ENCODE measurements around the gene CCDC83.

CCDC83 gene

DNA sequence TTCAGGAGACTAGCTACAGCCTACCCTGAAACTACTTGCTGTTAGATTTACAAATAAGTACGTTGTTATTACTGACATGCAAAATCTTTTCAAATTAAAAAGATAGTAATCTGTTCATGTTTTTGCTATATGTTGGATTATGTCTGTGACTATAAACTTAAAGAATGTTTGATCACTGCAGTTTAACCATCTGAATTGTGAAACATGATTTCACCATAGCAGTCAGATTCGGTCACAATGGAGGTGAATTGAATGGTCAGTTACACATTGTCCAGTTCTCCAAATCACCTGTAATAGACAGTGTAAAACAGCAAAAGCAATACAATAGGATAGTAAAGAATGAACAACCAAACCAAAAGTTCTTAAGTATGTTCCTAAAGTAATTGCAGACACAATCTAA lies 43.3 kb downstream of the CCDC83 start:
- DNase-seq: no peak
- Mint-ChIP-seq H3K9me3 (peaks cover 4% of the 10 kb centered on the region), H3K27me3 (ENCODE audit: low read depth, poor library complexity) (peaks cover 10% of the 10 kb centered on the region), H3K36me3 (ENCODE audit: low read depth) (no peaks in the 10 kb centered on the region), H3K27ac (no peak overlapping the region), H3K4me1 (peaks cover 15% of the 10 kb centered on the region), H3K4me3 (no peak overlapping the region)
- TF ChIP-seq, protein P1, sequence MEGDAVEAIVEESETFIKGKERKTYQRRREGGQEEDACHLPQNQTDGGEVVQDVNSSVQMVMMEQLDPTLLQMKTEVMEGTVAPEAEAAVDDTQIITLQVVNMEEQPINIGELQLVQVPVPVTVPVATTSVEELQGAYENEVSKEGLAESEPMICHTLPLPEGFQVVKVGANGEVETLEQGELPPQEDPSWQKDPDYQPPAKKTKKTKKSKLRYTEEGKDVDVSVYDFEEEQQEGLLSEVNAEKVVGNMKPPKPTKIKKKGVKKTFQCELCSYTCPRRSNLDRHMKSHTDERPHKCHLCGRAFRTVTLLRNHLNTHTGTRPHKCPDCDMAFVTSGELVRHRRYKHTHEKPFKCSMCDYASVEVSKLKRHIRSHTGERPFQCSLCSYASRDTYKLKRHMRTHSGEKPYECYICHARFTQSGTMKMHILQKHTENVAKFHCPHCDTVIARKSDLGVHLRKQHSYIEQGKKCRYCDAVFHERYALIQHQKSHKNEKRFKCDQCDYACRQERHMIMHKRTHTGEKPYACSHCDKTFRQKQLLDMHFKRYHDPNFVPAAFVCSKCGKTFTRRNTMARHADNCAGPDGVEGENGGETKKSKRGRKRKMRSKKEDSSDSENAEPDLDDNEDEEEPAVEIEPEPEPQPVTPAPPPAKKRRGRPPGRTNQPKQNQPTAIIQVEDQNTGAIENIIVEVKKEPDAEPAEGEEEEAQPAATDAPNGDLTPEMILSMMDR (IDR thresholded peaks at IDR 0.05): no peak

DNA sequence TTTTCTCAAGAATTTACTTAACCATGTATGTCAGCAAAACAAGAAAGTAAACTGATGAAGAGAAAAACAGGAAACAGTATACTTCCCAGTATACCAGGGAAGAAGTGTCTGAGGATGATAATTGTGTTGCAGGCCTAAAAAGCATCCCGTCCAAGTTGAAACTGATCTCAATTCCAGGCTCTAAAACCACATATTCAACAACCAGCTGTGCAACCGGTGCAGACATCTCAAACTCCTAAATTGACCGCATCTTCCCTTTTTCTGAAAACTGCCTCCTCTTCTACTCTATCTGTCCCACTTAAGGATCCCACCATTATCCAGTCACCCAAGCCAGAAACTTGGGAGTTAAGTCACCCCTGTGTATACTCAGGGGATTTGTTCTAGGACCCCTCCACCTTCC lies 47.2 kb downstream of the CCDC83 start:
- H3K27ac Mint-ChIP-seq: no peak overlapping the region
- TF ChIP-seq, protein P1 (IDR thresholded peaks at IDR 0.05): no peak
- H3K4me1 Mint-ChIP-seq: no peaks in the 10 kb centered on the region
- no peaks in the 10 kb centered on the region for H3K36me3 Mint-ChIP-seq (ENCODE audit: low read depth)
- no peaks in the 10 kb centered on the region for H3K9me3 Mint-ChIP-seq
- peaks cover 7% of the 10 kb centered on the region for H3K27me3 Mint-ChIP-seq (ENCODE audit: low read depth, poor library complexity)
- no peak for DNase-seq
- no peak overlapping the region for H3K4me3 Mint-ChIP-seq

DNA sequence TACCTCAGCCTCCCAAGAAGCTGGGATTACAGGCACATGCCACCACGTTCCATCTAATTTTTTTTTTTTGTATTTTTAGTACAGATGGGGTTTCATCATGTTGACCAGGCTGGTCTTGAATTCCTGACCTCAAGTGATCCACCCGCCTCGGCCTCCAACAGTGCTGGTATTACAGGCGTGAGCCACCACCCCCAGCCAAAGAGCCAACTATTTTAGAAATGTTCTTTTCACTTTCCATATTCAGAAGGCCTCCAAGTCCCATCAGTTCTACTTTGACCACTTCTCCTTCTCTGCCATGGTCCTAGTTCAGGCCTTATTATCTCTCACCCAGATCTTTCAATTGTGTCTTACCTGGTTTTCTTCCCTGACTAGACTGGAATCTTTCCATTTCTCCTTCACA lies 48.2 kb downstream of the CCDC83 start:
- Mint-ChIP-seq H3K27me3 (ENCODE audit: low read depth, poor library complexity) (peaks cover 7% of the 10 kb centered on the region), H3K27ac (no peak overlapping the region), H3K9me3 (no peaks in the 10 kb centered on the region), H3K36me3 (ENCODE audit: low read depth) (no peaks in the 10 kb centered on the region), H3K4me1 (no peaks in the 10 kb centered on the region), H3K4me3 (no peak overlapping the region)
- TF ChIP-seq, protein P1 (IDR thresholded peaks at IDR 0.05): no peak
- no peak for DNase-seq

DNA sequence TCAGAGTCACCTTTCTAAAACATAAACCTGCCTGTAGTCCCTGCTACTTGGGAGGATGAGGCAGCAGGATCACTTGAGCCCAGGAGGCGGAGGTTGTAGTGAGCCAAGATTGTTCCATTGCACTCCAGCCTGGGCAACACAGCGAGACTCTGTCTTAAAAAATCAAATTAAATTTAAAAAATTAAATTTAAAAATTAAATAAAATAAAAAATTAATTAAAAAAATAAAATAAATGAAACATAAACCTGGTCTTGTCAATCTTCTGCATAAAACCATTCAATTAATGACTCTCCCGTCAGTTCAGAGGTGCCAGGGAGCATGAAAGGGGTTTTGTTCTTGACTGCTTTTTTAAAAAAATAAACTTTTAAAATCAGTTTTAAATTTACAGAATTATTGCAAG lies 48.6 kb downstream of the CCDC83 start:
- H3K27ac Mint-ChIP-seq: no peak overlapping the region
- H3K36me3 Mint-ChIP-seq (ENCODE audit: low read depth): no peaks in the 10 kb centered on the region
- no peak overlapping the region for H3K4me3 Mint-ChIP-seq
- no peak for DNase-seq
- peaks cover 7% of the 10 kb centered on the region for H3K27me3 Mint-ChIP-seq (ENCODE audit: low read depth, poor library complexity)
- no peaks in the 10 kb centered on the region for H3K4me1 Mint-ChIP-seq
- TF ChIP-seq, protein P1 (IDR thresholded peaks at IDR 0.05): no peak
- no peaks in the 10 kb centered on the region for H3K9me3 Mint-ChIP-seq

DNA sequence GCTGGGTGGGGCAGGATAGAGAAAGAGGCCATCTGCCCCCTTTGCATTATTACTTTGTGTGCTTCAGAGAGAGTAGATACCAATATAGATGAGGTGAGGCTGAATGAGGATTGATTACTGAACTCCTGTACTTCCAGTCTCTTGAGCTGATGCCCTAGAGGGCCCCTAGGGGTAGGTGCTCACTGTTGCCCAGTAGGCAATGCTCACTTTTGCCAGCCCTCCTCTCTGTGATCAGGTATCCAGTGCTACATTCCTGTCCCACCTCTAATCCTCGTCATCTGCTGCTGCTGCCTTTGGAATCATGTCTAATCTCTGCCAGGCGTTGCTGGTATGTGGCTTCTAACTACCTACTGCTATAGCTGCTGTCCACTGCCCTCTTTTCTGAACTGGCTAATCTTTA lies 57.2 kb downstream of the CCDC83 start:
- Mint-ChIP-seq H3K27me3 (ENCODE audit: low read depth, poor library complexity) (peaks cover 4% of the 10 kb centered on the region), H3K36me3 (ENCODE audit: low read depth) (no peaks in the 10 kb centered on the region), H3K4me3 (no peak overlapping the region), H3K4me1 (peaks cover 4% of the 10 kb centered on the region), H3K27ac (no peak overlapping the region), H3K9me3 (peaks cover 17% of the 10 kb centered on the region)
- TF ChIP-seq, protein P1 (IDR thresholded peaks at IDR 0.05): no peak
- DNase-seq: no peak

DNA sequence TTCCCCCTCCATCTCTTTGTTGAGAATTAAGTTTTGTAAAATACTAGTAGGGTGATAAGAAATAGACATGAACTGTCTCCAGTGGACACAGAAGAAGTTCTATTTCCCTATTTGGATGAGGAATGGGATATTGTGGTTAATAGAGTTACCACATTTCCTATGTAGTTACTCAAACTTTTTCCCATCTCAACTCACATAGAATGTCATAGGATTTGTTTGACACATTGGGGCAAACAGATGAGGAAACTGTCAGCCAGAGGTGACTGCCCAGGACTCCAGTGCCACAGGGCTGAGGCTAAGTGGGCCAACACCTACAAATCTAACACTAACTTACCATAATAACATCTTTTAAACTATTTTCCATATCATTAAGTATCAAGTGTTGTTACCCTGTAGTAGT lies 58.3 kb downstream of the CCDC83 start:
- Mint-ChIP-seq H3K4me3 (no peak overlapping the region), H3K36me3 (ENCODE audit: low read depth) (no peaks in the 10 kb centered on the region), H3K9me3 (peaks cover 17% of the 10 kb centered on the region), H3K27ac (no peak overlapping the region), H3K4me1 (peaks cover 4% of the 10 kb centered on the region), H3K27me3 (ENCODE audit: low read depth, poor library complexity) (peaks cover 4% of the 10 kb centered on the region)
- TF ChIP-seq, protein P1 (IDR thresholded peaks at IDR 0.05): no peak
- DNase-seq: no peak

All from nephron progenitor cell (in vitro differentiated cells).